CD4-positive, alpha-beta T cell treated with Interleukin-6 at 100 ng/mL for 8 hours (primary cell): ENCODE results near the gene LRRD1.
"Not testable (repeated sequence)": the region's sequence is repeated elsewhere in the genome, so short reads cannot be mapped to it uniquely, and the experiment has no call there.

Experiments
- DNase-seq: peaks from one replicate; pipeline ENCODE4 v3.0.0-alpha.2; 2020; ENCODE audit warnings: mixed read lengths, low spot score

Gene LRRD1

DNA sequence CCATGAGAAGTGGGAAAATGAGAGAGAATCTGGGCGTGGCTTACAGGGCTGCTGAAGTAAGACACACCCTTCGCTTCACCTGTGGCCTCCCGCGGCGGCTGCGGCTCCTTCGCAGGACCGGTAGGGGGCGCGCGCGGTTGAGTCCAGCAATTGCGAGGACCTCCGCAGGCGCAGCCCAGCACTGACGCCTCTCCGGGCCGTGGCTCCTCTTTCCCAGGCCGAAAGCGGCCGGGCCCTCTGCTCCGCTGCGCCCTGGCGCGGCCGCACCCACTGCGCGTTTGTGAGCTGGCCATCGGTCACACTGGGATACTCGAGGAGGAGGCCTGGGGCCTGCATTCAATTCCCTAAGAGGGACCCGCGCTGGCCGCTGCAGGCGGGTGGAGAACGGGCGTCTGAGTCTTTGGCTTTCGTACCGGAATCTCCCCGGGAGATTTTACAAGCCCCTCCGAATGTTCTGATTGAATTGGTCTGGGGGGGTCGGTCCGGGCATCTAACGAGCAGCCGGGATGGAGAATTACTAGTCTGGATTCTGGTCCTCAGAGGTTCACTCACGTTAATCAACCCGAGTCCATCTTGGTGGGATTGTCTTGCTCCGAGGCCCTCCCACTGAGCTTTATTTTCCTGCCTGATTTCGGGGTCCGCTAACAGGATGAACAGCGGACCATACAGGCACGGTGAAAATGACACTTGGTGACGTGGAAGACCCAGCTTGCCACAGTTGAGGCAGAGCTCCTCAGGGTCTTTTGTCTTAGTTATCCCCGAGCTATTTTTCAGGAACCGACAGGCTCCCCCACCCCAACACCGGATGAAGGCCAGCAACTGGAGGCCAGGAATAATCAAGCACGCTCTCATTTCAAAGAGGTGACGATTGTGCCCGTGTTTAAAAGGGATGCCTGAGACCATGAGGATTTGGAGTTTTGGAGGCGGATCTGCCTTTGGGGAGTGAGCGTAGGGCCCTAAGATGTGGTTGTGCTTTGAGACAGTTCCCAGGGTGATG, at the start of gene LRRD1:
Gene LRRD1 (minus strand): TSS at position 215 of the 997 bp plus-strand sequence. CDS start 13,940 bp downstream, outside the sequence.
- DNase-seq, result peak; percentile 88

DNA sequence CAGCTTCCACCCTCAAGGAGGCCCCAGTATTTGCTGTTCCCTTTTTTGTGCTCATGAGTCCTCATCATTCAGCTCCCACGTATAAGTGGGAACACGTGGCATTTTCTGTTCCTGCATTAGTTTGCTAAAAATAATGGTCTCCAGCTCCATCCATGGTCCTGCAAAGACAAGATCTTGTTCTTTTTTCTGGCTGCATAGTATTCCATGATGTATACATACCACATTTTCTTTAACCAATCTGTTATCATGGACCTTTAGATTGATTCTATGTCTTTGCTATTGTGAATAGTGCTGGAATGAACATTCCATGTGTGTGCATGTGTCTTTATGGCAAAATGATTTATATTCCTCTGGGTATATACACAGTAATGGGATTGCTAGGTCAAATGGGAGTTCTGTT, 49.8 kb upstream of the LRRD1 start:
- DNase-seq, result no peak

DNA sequence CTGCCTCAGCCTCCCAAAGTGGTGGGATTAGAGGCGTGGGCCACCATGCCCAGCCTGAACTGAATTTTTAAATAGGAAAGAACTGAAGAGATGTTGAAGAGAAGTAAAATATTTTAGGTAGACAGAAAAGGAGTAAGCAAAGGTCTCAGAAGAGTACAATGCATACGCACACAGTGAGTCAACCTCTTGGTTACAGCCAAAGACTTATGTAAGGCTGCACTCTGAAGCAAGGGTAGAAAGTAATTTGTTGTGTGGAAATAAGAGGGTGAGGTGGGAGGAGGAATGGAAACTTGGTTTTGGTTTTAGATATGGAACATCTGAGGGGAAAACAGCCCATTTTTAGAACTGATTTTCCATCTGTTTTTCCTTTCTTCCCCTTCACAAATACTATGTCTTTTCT, 49.2 kb upstream of the LRRD1 start:
- DNase-seq, result no peak

DNA sequence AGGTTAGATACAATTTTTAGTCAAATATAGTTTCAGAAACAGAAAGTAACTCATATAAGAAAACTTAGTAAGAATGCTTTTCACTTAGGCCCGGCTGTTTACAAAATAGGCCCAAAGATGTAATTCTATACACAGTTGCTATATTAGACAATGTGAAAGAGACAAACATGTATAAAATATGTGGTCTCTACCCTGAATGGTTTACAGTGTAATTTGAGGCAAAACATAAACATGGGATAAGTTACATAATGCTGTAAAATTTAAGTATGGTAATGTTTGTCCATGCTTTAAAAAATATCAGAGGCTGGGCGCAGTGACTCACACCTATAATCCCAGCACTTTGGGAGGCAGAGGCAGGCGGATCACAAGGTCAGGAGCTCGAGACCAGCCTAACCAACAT, 48.0 kb upstream of the LRRD1 start:
- no peak for DNase-seq

DNA sequence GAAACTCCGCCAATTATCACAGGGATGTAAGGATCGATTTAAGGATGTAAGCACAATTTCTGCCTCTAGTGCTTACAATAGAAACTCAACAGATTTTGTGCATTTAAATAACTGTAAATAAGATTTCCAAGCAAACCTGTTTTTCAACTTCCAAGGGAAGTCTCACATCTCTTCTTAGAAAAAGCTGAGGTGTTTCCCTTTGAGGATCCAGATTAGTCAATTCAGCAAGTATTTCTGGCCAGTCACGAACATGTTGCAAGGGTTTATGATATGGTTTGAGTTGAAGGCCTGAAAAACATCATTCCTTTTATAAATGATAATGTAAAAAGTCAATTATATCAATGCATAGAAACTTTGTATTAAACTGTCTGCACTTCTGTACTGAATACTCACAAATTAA, 42.8 kb upstream of the LRRD1 start:
- no peak for DNase-seq

DNA sequence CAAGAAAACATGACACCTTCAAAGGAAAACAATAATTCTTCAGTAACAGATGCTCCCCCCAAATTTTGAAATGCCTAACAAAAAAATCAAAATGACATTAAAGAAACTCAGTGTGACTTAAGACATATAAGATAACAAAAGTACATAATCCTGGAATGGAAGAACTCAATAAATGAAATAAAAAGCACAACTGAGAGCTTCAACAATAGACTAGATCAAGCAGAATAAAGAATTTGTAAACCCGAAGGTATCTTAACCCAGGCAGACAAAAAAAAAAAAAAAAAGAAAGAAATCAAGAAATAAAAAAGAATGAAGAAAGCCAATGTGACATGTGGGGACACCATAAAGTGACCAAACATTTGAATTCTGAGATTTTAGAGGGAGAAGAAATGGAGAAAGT, 27.7 kb upstream of the LRRD1 start:
- no peak for DNase-seq

DNA sequence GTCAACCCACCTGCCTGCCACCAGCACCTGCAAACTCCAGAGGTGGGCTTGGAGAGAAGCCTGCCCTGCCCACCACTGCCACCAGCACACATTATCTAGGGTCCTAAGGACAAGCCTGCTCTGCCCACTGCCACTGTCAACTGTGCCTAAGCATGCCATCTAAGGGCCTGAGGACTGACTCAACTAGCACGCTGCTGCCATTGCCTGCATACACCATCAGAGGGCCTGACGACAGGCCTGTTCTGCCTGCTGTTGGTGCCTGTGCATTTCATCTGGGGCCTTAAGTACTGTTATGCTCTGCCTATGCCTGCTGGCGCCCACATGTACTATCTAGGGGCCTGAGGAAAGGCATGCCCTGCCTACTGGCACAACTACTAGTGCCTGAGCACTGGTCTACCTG, 27.0 kb upstream of the LRRD1 start:
- no peak for DNase-seq

DNA sequence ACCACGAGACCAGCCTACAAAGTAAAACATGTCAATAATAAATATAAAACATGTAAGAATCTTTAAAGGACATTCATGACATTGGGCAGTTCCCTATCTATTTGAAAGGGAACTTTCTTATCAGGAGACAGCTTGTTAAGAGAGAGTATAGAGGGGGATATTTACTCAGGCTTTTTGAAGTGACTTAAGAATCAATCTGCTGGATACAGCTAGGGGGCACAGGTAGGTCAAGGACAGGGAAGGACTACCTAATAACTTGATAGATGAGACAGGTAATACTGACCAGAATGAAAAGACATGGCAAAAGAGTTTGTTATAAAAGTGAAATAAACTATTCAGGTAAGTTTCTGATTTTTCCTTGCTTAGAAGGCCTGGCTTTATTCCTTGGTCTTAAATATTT, 21.8 kb upstream of the LRRD1 start:
- DNase-seq, result no peak

DNA sequence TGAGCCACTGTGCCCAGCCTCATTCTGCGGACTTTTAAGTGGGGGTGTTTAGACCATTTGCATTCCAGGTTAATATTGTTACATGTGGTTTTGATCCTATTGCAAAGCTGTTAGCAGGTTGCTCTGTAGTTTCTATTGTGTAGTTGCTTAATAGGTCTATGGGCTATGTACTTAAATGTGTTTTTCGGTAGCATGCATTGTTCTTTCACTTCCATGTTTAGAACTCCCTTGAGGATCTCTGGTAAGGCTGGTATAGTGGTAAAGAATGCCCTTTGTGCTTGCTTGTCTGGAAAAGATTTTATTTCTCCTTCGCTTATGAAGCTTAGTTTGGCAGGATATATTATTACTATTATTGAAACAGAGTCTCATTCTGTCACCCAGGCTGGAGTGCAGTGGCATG, 13.4 kb upstream of the LRRD1 start:
- no peak for DNase-seq

DNA sequence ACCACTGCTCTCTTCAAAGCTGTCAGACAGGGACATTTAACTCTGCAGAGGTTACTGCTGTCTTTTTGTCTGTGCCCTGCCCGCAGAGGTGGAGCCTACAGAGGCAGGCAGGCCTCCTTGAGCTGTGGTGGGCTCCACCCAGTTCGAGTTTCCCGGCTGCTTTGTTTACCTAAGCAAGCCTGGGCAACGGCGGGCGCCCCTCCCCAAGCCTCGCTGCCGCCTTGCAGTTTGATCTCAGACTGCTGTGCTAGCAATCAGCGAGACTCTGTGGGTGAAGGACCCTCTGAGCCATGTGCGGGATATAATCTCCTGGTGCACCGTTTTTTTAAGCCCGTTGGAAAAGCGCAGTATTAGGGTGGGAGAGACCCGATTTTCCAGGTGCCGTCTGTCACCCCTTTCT, 10.3 kb upstream of the LRRD1 start:
- DNase-seq, result not testable (repeated sequence)

DNA sequence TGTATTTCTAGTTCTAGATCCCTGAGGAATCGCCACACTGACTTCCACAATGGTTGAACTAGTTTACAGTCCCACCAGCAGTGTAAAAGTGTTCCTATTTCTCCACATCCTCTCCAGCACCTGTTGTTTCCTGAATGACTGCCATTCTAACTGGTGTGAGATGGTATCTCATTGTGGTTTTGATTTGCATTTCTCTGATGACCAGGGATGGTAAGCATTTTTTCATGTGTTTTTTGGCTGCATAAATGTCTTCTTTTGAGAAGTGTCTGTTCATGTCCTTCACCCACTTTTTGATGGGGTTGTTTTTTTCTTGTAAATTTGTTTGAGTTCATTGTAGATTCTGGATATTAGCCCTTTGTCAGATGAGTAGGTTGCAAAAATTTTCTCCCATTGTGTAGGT, 5.4 kb upstream of the LRRD1 start:
- not testable (repeated sequence) for DNase-seq

DNA sequence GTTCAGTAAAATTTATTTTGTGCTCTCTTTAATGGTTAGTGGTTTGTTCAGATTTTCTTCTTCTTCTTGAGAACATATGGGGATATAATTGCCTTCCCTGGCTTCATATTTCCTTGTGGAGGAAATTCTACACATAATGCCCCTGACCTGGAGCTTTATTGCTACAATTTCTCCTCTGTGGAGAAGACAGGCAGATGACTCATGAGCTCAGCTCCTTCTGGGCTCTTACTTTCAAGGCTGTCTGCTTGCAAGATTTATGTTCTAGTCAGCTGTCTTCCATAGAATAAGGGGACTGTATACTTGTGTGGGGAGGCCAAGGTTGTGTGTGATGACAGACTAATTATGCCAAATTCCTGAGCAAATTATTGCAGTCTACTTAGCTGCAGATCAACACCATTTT, 1.6 kb downstream of the LRRD1 start:
- DNase-seq, result no peak

DNA sequence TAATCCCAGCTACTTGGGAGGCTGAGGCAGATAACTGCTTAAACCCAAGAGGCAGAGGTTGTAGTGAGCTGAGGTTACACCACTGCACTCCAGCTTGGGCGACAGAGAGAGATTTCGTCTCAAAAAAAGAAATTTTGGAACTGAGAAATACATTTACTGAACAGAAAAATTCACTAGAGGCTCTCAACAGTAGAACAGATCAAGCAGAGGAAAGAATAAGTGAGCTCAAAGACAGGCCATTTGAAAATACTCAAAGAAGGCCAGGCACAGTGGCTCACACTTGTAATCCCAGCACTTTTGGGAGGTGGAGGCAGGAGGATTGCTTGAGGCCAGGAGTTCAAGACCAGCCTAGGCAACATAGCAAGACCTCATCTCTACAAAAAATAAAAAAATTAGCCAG, 9.4 kb downstream of the LRRD1 start:
- DNase-seq, result not testable (repeated sequence)

DNA sequence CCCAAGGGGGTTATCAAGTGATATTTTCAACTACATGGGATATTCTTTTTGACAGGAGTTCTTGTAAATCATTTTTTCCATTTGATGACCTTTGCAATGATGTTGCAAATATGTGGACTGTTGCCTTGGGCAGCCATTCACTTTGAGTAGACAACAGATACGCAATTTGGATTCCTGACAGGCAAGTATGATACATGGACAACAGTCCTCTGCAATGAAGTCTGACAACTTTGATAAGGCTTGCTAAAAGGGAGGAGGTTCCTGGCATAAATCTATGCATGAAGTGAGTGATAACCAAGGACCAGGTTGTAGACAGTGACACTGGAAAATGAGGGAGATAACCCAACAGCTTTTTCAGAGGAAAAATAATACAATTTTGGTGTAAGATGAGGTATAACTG, 17.7 kb downstream of the LRRD1 start:
- DNase-seq, result no peak

DNA sequence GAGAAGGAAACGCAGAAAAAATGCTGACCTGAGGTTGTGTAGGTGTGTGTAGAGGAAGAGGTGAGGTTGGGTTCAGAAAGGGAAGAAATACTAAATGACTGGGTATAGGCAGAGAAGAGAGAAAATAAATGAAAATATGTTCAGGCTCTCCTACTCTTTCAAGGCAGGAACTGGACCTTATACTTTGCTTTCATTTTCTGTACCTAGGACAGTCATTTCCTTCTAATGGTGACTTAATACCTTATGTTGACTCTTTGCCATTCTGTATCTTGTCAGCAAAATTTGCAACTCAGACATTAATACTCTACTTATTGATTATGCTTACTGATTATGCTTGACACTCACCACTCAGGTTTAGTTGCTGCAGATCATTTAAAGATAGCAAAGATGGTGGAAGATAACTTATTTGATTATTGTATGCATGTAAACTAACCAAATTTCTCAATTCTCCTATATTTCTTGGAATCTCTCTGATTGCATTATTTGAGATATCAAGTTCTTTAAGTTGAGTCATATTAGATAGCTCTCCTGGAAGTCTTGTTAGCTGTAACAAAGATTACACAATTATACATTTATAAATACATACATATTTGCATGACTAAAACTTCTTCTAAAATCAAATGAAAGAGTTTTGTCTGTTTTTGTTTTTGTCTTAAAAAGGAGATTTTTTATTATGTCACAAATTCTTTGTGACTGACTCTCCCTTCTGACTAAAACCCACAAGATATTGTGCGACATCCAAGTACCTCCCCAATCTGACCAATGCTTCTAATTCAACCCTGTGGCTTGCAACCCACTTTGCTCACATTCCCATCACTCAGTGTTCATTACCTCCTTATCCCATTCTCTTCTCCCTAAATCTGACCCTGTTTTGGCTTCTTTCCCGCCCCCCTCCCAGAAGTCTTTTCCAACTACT, 20.0 kb downstream of the LRRD1 start:
- DNase-seq, result no peak

DNA sequence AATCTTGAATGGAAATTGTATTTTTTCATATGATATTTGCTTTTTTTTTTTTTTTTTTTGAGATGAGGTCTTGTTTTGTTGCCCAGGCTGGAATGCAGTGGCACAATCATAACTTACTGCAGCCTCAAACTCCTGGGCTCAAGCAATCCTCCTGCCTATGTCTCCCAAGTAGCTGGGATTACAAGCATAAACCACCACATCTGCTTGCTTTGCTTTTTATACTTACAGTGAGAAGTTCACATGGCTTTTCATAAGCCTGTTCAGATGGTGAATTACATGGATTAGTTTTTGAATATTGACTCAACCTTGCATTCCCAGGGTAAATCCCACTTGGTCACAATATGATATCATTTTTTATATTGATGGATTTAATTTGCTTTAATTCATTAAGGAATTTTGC, 22.0 kb downstream of the LRRD1 start:
- no peak for DNase-seq

DNA sequence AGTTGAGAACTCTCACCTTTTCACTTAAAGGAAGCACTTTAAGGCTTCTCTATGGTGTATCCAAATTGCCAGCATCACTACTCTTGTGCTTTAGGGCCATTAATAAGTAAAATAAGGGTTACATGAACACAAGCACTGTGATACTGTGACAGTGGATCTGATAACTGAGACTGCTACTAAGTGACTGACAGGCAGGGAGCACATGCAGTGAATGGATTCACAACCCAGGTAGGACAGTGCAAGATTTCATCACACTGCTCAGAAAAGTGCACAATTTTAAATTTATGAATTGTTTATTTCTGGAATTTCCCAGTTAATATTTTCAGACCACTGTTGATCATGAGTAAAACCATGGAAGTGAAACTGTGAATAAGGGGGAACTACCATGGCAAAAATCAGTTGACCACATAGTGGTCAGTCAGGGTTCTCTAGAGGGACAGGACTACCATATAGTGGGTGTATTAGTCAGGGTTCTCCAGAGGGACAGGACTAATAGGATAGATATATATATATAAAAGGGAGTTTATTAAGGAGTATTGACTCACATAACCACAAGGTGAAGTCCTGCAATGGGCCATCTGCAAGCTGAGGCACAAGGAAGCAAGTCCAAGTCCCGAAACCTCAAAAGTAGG, 23.7 kb downstream of the LRRD1 start:
- DNase-seq, result no peak

DNA sequence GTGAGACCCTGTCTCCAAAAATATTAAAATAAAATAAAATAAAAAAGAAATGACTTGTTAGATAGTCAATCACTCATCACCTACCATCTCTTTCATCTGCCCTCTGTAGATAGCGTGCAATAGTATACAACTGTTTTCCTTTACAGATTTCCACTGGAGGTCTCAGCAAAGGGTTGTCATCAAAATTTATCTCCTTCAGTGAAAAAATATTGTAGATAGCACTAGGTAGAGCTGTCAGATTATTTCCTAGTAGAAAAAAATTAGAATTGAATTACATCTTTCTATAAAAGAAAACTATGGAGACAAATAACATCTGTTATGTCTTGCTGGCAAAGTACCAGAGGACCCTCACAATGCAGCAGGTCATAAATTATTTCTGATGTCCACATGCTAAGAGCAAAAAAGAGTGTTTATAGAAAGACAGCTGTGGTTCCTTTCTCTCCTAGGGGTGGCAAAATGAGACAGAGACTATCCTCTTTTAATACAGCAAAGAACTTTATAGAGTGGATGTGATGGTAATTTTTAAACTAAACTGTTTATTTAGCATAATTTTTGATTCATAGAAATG, 28.4 kb downstream of the LRRD1 start:
- DNase-seq, result no peak

DNA sequence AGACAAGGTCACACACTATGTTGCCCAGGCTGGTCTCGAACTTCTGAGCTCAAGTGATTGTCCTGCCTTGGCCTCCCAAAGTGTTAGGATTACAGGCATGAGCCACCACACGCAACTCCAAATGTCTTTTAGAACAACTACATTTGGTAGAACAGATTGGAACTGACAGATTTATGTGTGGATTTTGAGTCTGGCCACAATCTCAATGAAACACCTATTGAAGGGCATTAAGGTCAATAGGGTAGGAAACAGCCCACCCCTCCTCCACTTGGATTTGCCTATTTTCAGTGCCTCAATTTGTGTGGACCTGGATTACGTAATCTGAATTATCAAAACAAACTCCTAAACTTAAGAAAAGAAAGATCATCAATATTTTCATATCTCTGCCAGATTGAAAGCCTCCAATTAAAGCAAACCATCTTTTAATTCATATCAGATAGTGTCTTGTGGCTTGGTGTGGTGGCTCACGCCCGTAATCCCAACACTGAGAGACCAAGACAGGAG, 29.2 kb downstream of the LRRD1 start:
- no peak for DNase-seq

DNA sequence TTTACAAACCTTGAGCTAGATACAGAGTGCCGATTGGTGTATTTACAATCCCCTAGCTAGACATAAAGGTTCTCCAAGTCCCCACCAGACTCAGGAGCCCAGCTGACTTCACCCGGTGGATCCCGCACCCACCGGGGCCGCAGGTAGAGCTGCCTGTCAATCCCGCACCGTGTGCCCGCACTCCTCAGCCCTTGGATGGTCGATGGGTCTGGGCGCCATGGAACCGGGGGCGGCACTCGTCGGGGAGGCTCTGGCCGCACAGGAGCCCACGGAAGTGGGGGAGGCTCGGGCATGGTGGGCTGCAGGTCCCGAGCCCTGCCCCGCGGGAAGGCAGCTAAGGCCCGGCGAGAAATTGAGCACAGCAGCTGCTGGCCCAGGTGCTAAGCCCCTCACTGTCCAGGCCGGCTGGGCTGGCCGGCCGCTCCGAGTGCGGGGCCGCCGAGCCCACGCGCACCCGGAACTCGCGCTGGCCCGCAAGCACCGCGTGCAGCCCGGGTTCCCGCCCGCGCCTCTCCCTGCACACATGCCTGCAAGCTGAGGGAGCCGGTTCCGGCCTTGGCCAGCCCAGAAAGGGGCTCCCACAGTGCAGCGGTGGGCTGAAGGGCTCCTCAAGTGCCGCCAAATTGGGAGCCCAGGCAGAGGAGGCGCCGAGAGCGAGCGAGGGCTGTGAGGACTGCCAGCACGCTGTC, 35.6 kb downstream of the LRRD1 start:
- not testable (repeated sequence) for DNase-seq

DNA sequence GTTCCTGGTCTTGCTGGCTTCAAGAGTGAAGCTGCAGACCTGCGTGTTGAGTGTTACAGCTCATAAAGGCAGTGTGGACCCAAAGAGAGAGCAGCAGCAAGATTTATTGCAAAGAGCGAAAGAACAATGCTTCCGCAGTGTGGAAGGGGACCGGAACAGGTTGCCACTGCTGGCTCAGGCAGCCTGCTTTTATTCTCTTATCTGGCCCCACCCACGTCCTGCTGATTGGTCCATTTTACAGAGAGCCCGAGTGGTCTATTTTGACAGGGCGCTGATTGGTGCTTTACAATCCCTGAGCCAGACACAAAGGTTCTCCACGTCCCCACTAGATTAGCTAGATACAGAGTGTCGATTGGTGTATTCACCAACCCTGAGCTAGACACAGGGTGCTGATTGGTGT, 36.2 kb downstream of the LRRD1 start:
- not testable (repeated sequence) for DNase-seq
